ACC112 (cell line): ENCODE results near the gene SDSL.

ENCODE experiments used
- H2AFZ ChIP-seq: fragments of 200-600 bp; sonication (generic); one replicate; pipeline ENCODE4 v1.6.0; 2017; ENCODE audit warnings: antibody characterized with exemption, low read length; ENCODE audit not compliant: unreplicated experiment
- H3K27ac ChIP-seq: fragments of 200-600 bp; sonication (generic); 2 replicates; pipeline ENCODE4 v1.5.1; 2014; ENCODE audit warnings: low read depth, mild to moderate bottlenecking, antibody characterized with exemption, low read length, moderate library complexity
- H3K27me3 ChIP-seq: fragments of 200-600 bp; sonication (generic); 2 replicates; pipeline ENCODE4 v1.6.1; 2014; ENCODE audit warnings: mild to moderate bottlenecking, antibody characterized with exemption, low read length, moderate library complexity, mixed read lengths; ENCODE audit not compliant: insufficient read depth
- H3K36me3 ChIP-seq: fragments of 200-600 bp; sonication (generic); 2 replicates; pipeline ENCODE4 v1.6.1; 2016; ENCODE audit warnings: mild to moderate bottlenecking, antibody characterized with exemption, low read length, moderate library complexity, mixed read lengths; ENCODE audit not compliant: insufficient read depth
- H3K4me1 ChIP-seq: fragments of 200-600 bp; sonication (generic); one replicate; pipeline ENCODE4 v1.6.1; 2016; ENCODE audit warnings: low read length, mixed read lengths; ENCODE audit not compliant: insufficient read depth, unreplicated experiment, control insufficient read depth
- H3K4me3 ChIP-seq: fragments of 200-600 bp; sonication (generic); 2 replicates; pipeline ENCODE4 v1.5.1; 2014; ENCODE audit warnings: mild to moderate bottlenecking, low read depth, low read length
- H3K79me2 ChIP-seq: fragments of 200-600 bp; sonication (generic); one replicate; pipeline ENCODE4 v1.6.0; 2016; ENCODE audit warnings: low read length; ENCODE audit not compliant: control insufficient read depth, unreplicated experiment, insufficient read depth

Gene SDSL

DNA sequence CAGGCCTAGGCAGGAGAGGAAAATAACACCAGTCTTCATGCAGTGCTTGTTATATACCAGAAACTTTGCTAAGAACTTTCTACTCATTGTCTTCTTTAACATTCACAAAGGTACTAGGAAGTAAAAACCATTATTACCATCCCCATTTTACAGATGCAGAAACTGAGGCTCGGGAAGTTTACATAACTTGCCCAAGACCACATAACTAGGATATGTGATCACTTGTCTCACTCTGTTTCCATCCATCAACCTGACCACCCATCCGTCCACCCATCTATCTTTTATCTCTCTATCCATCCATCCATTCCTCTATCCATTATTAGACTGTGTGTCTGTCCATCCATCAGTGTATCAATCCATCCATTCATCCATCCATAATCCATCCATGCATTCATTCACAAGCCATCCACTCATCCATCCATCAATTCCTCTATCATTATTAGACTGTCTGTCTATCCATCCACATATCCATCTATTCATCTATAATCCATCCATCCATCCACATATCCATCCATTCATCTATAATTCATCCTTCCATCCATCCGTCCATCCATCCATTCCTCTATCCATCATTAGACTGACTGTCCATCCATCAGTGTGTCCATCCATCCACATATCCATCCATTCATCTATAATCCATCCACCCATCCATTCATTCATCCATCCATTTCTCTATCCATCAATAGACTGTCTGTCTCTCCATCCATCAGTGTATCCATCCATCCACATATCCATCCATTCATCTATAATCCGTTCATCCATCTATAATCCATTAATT, 16.5 kb downstream of the SDSL start:
- H3K36me3 ChIP-seq, result no peaks in the 10 kb centered on the region
- H3K27me3 ChIP-seq, result peaks cover 12% of the 10 kb centered on the region
- no peak overlapping the region for H2AFZ ChIP-seq
- no peak overlapping the region for H3K27ac ChIP-seq
- no peaks in the 10 kb centered on the region for H3K79me2 ChIP-seq
- no peak overlapping the region for H3K4me3 ChIP-seq
- no peaks in the 10 kb centered on the region for H3K4me1 ChIP-seq

- Histone ChIP-seq H3K36me3 (no peaks in the 10 kb centered on the region), H3K27ac (no peak overlapping the region), H3K79me2 (no peaks in the 10 kb centered on the region)
These were observed 17.1 kb downstream of the SDSL start for GRCh38 chr12:113439301-113439597.

GRCh38 chr12:113439606-113440030, 17.4 kb downstream of the SDSL start:
- H3K79me2 ChIP-seq, result no peaks in the 10 kb centered on the region
- no peak overlapping the region for H2AFZ ChIP-seq
- no peak overlapping the region for H3K27ac ChIP-seq
- H3K4me3 ChIP-seq, result no peak overlapping the region
- H3K36me3 ChIP-seq, result no peaks in the 10 kb centered on the region
- no peaks in the 10 kb centered on the region for H3K4me1 ChIP-seq
- peaks cover 17% of the 10 kb centered on the region for H3K27me3 ChIP-seq

More at GRCh38 chr12:113439301-113439597, 17.1 kb downstream of the SDSL start:
- peaks cover 14% of the 10 kb centered on the region for H3K27me3 ChIP-seq
- H3K4me1 ChIP-seq, result no peaks in the 10 kb centered on the region
- no peak overlapping the region for H3K4me3 ChIP-seq
- no peak overlapping the region for H2AFZ ChIP-seq

- Histone ChIP-seq H3K79me2 (no peaks in the 10 kb centered on the region), H3K36me3 (no peaks in the 10 kb centered on the region), H3K27ac (no peak overlapping the region), H3K4me1 (no peaks in the 10 kb centered on the region), H2AFZ (no peak overlapping the region), H3K4me3 (no peak overlapping the region), H3K27me3 (peaks cover 21% of the 10 kb centered on the region)
These were observed 18.2 kb downstream of the SDSL start for GRCh38 chr12:113440336-113440735.

DNA sequence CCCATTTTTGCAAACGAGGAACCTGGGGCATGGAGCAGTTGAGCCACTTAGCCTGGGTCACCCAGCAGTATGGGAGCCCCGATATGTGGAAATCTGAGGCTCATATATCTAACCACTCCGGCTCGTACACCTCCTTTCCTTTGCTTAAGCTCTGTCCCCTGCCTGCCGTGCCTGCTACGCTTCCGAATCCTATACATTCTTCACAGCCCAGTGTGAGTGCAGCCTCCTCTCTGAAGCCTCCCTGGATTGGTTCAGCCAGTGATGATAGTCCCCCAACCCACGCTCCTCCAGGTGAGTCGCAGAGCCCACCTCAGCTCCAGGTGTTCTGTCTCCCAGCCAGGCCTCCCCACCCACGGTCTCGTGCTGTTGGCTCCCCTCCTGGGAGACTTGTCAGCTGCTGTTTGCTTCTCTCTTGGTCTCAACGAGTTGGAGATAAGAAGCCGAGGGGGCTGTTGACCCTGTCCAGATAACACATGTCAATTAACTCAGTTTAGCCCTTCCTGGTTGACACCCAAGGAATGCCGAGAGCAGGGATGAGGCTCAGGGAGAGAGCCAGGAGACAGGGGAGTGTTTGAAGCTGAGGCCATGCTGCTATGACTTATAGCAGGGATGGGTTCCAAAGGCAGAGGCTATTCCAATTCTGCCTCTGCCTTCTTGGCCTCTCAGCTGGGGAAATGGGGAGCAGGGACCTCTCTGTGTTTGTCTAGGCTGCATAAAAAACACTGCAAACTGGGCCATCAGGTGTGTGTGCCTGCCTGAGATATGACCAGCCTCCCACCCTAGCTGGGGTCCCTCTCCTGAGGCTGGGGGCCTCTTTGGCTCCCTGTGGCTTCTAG, 19.0 kb downstream of the SDSL start:
- Histone ChIP-seq H3K27me3 (peaks cover 28% of the 10 kb centered on the region), H3K79me2 (no peaks in the 10 kb centered on the region), H3K36me3 (no peaks in the 10 kb centered on the region), H3K27ac (no peak overlapping the region), H3K4me3 (no peak overlapping the region), H3K4me1 (no peaks in the 10 kb centered on the region), H2AFZ (no peak overlapping the region)

DNA sequence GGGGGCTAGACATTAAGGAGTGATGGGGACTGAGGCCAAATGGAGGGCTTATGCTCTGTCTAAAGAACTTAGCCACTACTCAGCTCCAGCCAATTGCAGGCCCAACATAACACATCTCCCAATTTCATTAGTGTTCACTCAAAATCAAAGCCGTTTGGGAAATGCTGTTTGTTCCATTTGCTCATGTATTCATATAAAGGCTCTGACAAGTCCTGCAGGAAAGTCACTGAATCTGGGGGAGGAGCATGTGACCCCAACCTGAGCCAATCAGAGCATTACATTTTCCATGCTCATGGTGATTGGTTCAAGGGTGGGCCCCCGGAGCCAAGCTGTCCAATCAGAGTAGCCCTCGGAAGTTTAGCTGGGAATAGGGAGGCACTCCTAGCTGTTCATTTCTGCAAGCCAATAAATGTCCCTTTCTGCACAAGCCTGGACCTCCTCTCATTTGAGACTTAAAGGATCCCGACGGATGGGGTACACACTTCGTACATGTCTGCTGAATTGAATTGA, 20.9 kb downstream of the SDSL start:
- Histone ChIP-seq H3K27me3 (peaks cover 35% of the 10 kb centered on the region), H2AFZ (no peak overlapping the region), H3K4me1 (no peaks in the 10 kb centered on the region), H3K4me3 (no peak overlapping the region), H3K27ac (no peak overlapping the region), H3K36me3 (no peaks in the 10 kb centered on the region), H3K79me2 (no peaks in the 10 kb centered on the region)

- Histone ChIP-seq H3K27ac (no peak overlapping the region), H3K36me3 (no peaks in the 10 kb centered on the region), H3K4me3 (no peak overlapping the region), H2AFZ (no peak overlapping the region), H3K4me1 (no peaks in the 10 kb centered on the region), H3K79me2 (no peaks in the 10 kb centered on the region), H3K27me3 (peaks cover 41% of the 10 kb centered on the region)
These were observed 23.5 kb downstream of the SDSL start for GRCh38 chr12:113445544-113446171.

GRCh38 chr12:113448873-113449272, 26.7 kb downstream of the SDSL start:
- H3K4me3 ChIP-seq, result no peak overlapping the region
- no peak overlapping the region for H3K27ac ChIP-seq
- no peaks in the 10 kb centered on the region for H3K4me1 ChIP-seq
- no peaks in the 10 kb centered on the region for H3K79me2 ChIP-seq
- peaks cover 36% of the 10 kb centered on the region for H3K27me3 ChIP-seq
- H3K36me3 ChIP-seq, result no peaks in the 10 kb centered on the region
- H2AFZ ChIP-seq, result no peak overlapping the region

GRCh38 chr12:113449299-113449698, 27.1 kb downstream of the SDSL start:
- H3K4me1 ChIP-seq, result no peaks in the 10 kb centered on the region
- H3K36me3 ChIP-seq, result no peaks in the 10 kb centered on the region
- H3K4me3 ChIP-seq, result no peak overlapping the region
- no peak overlapping the region for H2AFZ ChIP-seq
- H3K27me3 ChIP-seq, result peaks cover 34% of the 10 kb centered on the region
- H3K27ac ChIP-seq, result no peak overlapping the region
- H3K79me2 ChIP-seq, result no peaks in the 10 kb centered on the region

- Histone ChIP-seq H3K4me3 (no peak overlapping the region), H3K27ac (no peak overlapping the region), H3K4me1 (no peaks in the 10 kb centered on the region), H3K27me3 (peaks cover 30% of the 10 kb centered on the region), H2AFZ (no peak overlapping the region), H3K36me3 (no peaks in the 10 kb centered on the region), H3K79me2 (no peaks in the 10 kb centered on the region)
These were observed 27.7 kb downstream of the SDSL start for GRCh38 chr12:113449839-113450238.
